Fibroblast of skin of left quadriceps (primary cell): ENCODE data around the gene VWA5A.
"Not testable (repeated sequence)": the region's sequence is repeated elsewhere in the genome, so short reads cannot be mapped to it uniquely, and the experiment has no call there.

Source experiments
- DNase-seq, 2 experiments: peaks; one replicate each; pipeline ENCODE4 v3.0.0-alpha.2; 2013; ENCODE audit warnings: low read depth in 2 of 2

VWA5A gene

GRCh38 chr11:124168796-124169195, 53.5 kb downstream of the VWA5A start:
- DNase-seq, result no peak

DNA sequence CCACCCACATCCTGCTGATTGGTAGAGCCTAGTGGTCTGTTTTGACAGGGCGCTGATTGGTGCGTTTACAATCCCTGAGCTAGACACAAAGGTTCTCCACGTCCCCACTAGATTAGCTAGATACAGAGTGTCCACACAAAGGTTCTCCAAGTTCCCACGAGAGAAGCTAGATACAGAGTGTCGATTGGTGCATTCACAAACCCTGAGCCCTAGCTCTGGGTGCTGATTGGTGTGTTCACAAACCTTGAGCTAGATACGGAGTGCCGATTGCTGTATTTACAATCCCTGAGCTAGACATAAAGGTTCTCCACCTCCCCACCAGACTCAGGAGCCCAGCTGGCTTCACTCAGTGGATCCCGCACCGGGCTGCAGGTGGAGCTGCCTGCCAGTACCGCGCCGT, 55.1 kb downstream of the VWA5A start:
- DNase-seq, result not testable (repeated sequence)

GRCh38 chr11:124170801-124171586, 55.7 kb downstream of the VWA5A start:
- no peak for DNase-seq

DNA sequence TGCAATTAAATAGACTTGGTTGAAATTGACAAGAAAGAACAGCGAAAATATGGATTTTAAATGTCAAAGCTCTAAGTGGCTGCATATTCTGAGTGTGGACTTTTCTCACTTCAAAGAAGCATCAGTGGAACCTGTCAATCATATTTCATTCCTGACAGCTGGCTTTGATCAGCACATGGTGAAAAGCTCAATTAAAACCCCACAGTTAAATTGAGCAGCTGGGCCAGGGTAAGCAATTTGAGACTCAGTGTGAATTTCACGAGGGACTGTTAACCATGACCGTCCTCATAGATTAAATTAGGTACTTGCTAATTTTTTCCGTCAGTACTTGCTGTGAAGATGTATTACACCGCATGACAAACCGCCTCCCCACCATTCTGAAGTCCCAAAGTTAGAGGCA, 56.9 kb downstream of the VWA5A start:
- DNase-seq, result no peak

DNA sequence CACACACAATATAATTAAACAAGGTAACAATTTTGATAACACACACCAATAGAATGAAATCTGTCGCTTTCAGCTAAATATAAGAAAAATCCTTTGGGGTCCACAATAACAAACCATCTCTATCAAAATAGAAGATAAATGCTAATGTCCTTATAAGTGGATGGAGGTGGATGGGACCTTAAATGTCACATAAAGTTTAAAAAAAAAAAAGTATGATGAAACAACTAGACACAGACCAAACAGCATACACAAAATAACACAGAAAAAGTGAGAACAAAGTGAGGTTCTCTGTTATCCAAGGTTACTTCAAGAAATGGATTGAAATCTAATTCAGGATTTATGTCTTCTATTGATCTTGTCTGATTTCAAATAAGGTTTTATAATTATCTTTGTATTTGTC, 57.3 kb downstream of the VWA5A start:
- no peak for DNase-seq

GRCh38 chr11:124174001-124174583, 58.8 kb downstream of the VWA5A start:
- DNase-seq, result peak; percentile 17 to 23

DNA sequence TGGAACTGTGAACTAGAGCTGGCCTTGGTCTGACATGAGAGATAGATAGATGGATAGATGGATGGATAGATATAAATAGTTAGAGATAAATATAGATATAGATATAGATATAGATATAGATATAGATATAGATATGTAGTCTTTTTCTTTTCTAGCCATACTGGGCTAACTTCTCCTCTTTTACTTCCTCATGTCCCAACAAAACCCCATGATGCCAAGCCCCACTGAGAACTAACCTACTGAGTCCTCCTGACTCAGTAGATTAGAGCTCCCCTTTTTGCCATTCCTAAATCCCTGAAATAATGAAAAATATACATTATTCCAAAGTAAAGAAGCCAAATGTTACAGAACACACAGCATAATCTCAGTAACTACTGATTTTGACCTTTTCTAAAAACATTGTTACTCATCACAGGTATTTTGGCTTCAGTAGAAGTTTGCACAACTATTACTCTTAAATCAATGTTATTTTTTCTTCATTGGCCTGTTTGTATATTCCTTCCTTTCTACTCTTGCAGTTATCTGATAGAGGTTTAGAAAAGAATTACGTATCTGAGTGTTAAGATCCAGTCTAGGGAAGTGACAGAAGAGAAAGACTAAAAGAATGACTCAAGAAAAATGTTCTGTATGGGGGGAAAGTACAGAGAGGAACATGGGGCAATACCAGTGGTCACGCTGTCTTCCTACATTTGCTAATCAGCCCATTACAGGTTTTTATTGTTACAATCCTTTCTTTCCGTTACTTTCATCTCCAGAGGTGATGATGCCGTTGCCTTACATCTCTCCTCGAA, 61.9 kb downstream of the VWA5A start:
- no peak for DNase-seq

DNA sequence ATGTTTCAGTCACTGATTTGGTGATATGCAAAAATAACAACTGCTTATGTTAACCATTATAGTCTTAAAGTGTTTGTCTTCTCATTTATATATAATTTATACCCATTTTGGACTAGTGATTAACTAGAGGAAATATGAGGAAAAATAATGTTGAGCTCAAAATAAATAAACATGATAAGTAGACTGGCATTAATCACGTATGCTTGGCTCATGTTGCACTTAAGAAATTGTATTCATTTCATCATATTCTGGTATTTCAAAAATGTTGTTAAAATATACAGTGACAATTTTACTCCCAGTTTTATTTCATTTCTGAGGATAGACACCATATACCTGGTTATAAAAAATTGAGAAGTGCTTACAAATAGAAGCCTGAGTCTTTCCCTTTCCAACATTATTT, 64.1 kb downstream of the VWA5A start:
- no peak for DNase-seq

- no peak for DNase-seq
Measured at GRCh38 chr11:124183068-124183467, 67.8 kb downstream of the VWA5A start, which contains the start of gene OR10D3. OR10D3 (plus strand) TSS chr11:124183345; CDS start chr11:124185270, 1,925 bp downstream.

DNA sequence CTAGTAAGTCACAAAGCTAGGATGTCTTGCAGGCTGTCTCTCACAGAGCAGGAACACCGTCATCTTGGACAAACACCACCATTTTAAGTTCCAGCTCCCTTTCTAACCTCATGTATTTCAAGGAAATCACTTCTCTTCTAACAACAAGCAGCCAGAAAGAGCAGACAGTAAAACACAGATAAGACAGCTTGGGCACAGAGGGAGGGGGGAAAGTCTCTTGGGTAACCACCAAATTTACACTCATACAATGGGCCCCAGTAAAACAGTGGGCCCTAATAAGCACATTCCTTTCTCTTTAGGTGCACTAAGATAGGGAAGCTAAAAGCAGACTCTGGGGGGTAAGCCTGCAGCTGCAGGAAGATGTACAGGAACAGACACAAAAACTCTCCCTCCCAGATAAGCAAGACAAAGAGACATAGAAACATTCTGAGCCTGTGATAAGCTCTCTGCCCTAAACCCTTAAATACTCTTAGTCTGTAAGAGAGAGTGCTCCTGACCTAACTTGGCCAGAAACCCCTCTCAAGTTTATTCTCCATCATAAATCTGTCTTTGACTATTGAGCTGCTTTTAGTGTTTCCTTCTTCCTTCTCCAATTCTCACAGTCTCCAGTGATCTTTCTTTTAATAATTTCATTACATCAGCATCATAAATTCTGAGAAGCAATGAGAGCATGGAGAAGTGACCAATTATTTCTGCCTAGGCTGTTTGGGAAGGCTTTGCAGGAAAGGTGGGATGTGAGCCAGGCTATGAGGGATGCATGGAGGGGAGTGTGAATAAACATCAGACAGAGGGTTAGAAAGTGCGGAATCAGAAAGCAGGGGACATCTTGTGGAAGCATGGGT, 75.3 kb downstream of the VWA5A start:
- no peak for DNase-seq

- no peak for DNase-seq
Measured at GRCh38 chr11:124193221-124194010, 78.2 kb downstream of the VWA5A start.

- no peak for DNase-seq
Measured at GRCh38 chr11:124194293-124195188, 79.3 kb downstream of the VWA5A start.

DNA sequence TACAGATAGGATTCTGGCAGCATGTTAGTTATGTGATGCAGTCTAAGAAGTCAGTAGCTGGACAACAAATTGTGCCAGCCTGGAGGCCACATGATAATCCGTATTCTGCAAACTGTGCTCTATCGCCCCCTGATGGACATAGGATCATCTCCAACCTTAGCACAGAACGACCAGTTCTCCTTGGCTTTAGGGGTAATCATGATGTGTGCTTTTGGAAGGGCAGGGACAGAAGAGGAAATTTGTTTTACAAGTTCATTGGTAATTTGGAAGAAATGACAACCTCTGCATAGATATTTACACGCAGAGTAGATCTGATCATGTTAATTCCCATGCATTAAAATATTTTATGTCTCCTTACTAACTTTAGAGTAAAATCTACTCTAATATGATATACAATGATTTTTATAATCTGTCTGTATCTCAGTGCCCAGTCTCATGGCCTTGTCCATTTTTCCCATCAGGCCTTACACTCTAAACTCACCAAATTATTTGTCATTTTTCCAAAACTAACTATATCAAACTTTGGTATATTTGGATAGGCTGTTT, 80.0 kb downstream of the VWA5A start:
- peak; percentile 26 to 30 for DNase-seq
